ENCODE measurements around the gene STARD13. TPM values are rescaled to one million over a fixed set of nuclear protein-coding genes. Genes with fewer than 3 reads are reported as not detected.

STARD13 gene
- total and polyA plus RNA-seq, 2 donors: 1.7 to 2.0 TPM

DNA sequence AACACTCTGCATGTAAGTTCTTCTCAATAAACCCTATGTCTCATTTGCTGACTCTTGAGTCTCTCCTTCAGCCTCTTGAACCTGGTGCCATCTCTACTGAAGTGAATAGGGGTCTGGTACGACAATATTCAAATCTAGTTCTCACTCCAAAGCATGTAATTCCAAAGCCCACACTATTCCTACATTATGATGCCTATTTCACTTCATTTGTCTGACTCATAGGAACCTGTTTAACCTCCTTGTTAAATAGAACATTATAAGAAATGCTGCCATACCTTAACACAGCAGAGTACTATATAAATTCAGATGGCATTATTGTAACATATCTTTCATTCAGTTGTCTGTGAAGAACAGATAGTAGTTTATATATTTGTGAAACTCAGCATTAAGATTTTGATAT is 67.1 kb downstream of the STARD13 start:
- DNase-seq (ENCODE audit: low read depth in 6 of 9, low spot score in 9 of 9): no peak
- no peaks in the 10 kb centered on the region for H3K9me3 ChIP-seq (ENCODE audit: control insufficient read depth in 2 of 2, insufficient read depth in 1 of 2, low read length in 1 of 2)
- H3K4me1 ChIP-seq (ENCODE audit: control insufficient read depth in 2 of 2, insufficient read depth in 2 of 2, low read length in 2 of 2): no peaks in the 10 kb centered on the region
- no peak overlapping the region for H3K27ac ChIP-seq (ENCODE audit: low read depth in 1 of 2, low read length in 1 of 2)
- no peaks in the 10 kb centered on the region for H3K27me3 ChIP-seq (ENCODE audit: control insufficient read depth in 2 of 2, insufficient read depth in 1 of 2, low read length in 1 of 2)
- H3K36me3 ChIP-seq (ENCODE audit: control insufficient read depth in 2 of 2, insufficient read depth in 2 of 2, low read length in 1 of 2): no peaks in the 10 kb centered on the region
- no peak overlapping the region for H3K4me3 ChIP-seq (ENCODE audit: low read length in 2 of 2)
- WGBS: 86% methylated on average over 1 of the region's 1 CpG

DNA sequence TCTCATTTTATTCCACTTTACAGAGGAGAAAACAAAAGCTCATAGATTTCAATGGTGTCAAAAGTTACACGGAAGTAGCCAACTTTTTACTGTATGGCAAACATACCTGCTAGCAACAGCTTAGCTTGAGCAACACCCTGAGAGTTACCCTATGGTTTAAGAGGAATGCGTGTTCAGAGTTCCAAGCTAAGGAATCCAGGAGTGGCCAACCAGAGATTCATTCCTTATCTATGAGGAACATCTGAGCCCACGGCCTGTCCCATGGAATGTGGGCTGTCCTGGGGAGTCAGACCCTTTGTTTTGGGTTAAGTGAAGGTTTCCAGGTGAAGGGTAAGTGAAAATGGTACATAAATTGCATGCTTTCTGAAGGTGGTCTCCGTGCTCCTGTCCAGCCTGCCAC is 67.5 kb downstream of the STARD13 start:
- no peaks in the 10 kb centered on the region for H3K36me3 ChIP-seq (ENCODE audit: control insufficient read depth in 2 of 2, insufficient read depth in 2 of 2, low read length in 1 of 2)
- H3K9me3 ChIP-seq (ENCODE audit: control insufficient read depth in 2 of 2, insufficient read depth in 1 of 2, low read length in 1 of 2): no peaks in the 10 kb centered on the region
- no peak for DNase-seq (ENCODE audit: low read depth in 6 of 9, low spot score in 9 of 9)
- no peak overlapping the region for H3K4me3 ChIP-seq (ENCODE audit: low read length in 2 of 2)
- H3K27ac ChIP-seq (ENCODE audit: low read depth in 1 of 2, low read length in 1 of 2): no peak overlapping the region
- 93% methylated on average over 4 of the region's 4 CpGs for WGBS
- H3K27me3 ChIP-seq (ENCODE audit: control insufficient read depth in 2 of 2, insufficient read depth in 1 of 2, low read length in 1 of 2): no peaks in the 10 kb centered on the region
- H3K4me1 ChIP-seq (ENCODE audit: control insufficient read depth in 2 of 2, insufficient read depth in 2 of 2, low read length in 2 of 2): no peaks in the 10 kb centered on the region

DNA sequence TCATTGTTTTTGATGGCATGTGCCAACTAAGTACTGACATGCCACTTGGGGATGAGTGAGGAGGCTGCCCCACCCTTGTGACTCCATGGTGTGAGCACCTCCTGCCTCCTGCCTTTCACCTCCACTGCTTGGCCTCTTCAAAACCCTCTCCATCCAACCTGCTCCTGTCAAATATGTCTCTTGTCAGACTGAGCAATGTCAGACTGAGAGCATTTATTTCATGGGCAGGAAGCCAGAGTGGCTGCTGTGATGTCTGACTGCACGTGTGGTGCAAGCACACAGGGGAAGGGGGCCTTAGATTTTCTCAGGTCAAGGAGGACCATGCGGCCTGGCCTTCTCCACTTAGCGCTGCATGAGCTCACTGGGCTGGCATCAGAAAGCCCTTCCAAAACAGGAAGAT is 68.3 kb downstream of the STARD13 start:
- H3K4me3 ChIP-seq (ENCODE audit: low read length in 2 of 2): no peak overlapping the region
- WGBS: 90% methylated on average over 3 of the region's 3 CpGs
- H3K4me1 ChIP-seq (ENCODE audit: control insufficient read depth in 2 of 2, insufficient read depth in 2 of 2, low read length in 2 of 2): no peaks in the 10 kb centered on the region
- no peaks in the 10 kb centered on the region for H3K9me3 ChIP-seq (ENCODE audit: control insufficient read depth in 2 of 2, insufficient read depth in 1 of 2, low read length in 1 of 2)
- no peak for DNase-seq (ENCODE audit: low read depth in 6 of 9, low spot score in 9 of 9)
- no peaks in the 10 kb centered on the region for H3K27me3 ChIP-seq (ENCODE audit: control insufficient read depth in 2 of 2, insufficient read depth in 1 of 2, low read length in 1 of 2)
- H3K27ac ChIP-seq (ENCODE audit: low read depth in 1 of 2, low read length in 1 of 2): no peak overlapping the region
- H3K36me3 ChIP-seq (ENCODE audit: control insufficient read depth in 2 of 2, insufficient read depth in 2 of 2, low read length in 1 of 2): no peaks in the 10 kb centered on the region

DNA sequence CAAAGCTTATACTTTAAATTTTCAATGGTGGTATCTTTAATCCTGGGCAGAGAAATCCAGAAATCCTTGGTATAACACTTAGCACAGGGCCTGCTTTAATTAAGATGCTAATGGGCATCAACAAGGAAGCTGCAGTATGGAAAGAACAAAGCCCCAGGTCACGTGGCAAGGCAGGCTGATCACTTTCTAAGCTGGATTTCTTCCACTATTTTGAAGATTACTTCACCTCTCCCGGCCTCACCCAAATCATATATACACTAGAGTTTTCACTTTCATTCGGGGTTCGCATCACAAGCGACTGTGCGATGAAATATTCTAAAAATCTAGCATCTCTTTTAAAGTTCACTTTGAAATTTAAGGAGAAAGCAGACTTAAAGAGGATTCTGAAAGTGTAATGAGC is 71.8 kb downstream of the STARD13 start:
- no peaks in the 10 kb centered on the region for H3K4me1 ChIP-seq (ENCODE audit: control insufficient read depth in 2 of 2, insufficient read depth in 2 of 2, low read length in 2 of 2)
- no peak for DNase-seq (ENCODE audit: low read depth in 6 of 9, low spot score in 9 of 9)
- H3K27ac ChIP-seq (ENCODE audit: low read depth in 1 of 2, low read length in 1 of 2): no peak overlapping the region

DNA sequence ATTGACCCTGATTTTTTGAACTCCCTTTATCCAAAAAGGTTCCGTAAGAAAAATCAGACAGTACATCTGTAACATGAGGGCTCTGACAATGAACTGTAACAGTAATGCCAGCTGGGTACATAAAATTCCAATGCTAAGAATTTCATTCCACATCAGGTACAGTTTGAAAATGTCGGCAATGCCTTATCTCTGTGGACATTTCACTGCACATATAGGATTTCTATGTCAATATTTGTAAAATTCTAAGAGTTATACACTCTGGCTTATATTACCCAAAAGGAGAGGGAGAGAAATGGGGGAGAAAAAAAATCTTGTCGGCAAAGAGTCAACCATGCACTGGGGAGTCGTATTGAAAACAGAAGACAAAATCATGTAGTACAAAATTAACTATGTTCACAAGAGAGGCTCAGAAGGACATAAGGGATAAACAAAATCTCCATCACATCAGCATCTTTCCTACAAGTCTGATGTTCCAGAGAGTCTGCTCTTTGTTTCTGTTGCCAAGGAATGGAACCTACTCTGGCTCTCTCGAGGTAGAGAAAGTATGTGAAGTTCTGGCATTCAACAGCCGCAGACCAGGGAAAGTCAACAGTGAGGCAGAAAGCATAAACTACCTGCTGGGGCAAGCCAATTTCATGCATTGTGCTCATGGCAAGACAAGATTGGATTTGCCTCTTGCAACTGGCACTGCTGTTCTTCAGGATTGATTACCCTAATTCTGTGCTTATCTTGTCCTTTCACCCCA is 72.4 kb downstream of the STARD13 start:
- 91% methylated on average over 6 of the region's 6 CpGs for WGBS
- Histone ChIP-seq H3K27me3 (ENCODE audit: control insufficient read depth in 2 of 2, insufficient read depth in 1 of 2, low read length in 1 of 2) (no peaks in the 10 kb centered on the region), H3K4me1 (ENCODE audit: control insufficient read depth in 2 of 2, insufficient read depth in 2 of 2, low read length in 2 of 2) (no peaks in the 10 kb centered on the region), H3K36me3 (ENCODE audit: control insufficient read depth in 2 of 2, insufficient read depth in 2 of 2, low read length in 1 of 2) (no peaks in the 10 kb centered on the region), H3K27ac (ENCODE audit: low read depth in 1 of 2, low read length in 1 of 2) (peak overlapping the region in 1 of 2 donors; percentile 1), H3K9me3 (ENCODE audit: control insufficient read depth in 2 of 2, insufficient read depth in 1 of 2, low read length in 1 of 2) (no peaks in the 10 kb centered on the region), H3K4me3 (ENCODE audit: low read length in 2 of 2) (no peak overlapping the region)
- DNase-seq (ENCODE audit: low read depth in 6 of 9, low spot score in 9 of 9): no peak

More for the DNA sequence above, 71.8 kb downstream of the STARD13 start:
- Histone ChIP-seq H3K27me3 (ENCODE audit: control insufficient read depth in 2 of 2, insufficient read depth in 1 of 2, low read length in 1 of 2) (no peaks in the 10 kb centered on the region), H3K4me3 (ENCODE audit: low read length in 2 of 2) (no peak overlapping the region), H3K36me3 (ENCODE audit: control insufficient read depth in 2 of 2, insufficient read depth in 2 of 2, low read length in 1 of 2) (no peaks in the 10 kb centered on the region), H3K9me3 (ENCODE audit: control insufficient read depth in 2 of 2, insufficient read depth in 1 of 2, low read length in 1 of 2) (no peaks in the 10 kb centered on the region)
- 94% methylated on average over 6 of the region's 6 CpGs for WGBS

DNA sequence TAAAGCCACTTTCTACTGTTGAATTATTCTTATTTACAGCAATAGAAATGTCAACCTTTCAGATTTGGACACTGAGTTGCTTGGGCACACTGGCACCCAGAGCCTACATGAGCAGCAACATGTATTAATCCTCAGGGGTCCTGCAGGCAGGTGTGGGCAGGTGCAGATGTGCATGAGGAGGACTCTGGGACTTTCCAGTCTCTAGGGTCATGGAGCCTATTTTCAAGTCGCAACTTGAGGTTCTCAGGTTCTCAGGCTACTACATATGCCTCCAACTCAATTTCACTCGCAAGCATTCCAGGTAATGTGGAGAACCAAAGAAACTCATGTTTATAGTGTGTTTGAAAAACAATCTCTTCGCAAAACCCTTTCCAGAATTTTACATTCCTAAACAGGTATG is 73.2 kb downstream of the STARD13 start:
- no peaks in the 10 kb centered on the region for H3K36me3 ChIP-seq (ENCODE audit: control insufficient read depth in 2 of 2, insufficient read depth in 2 of 2, low read length in 1 of 2)
- DNase-seq (ENCODE audit: low read depth in 6 of 9, low spot score in 9 of 9): peak in 1 of 9 donors; percentile 16
- WGBS: 96% methylated on average over 3 of the region's 3 CpGs

DNA sequence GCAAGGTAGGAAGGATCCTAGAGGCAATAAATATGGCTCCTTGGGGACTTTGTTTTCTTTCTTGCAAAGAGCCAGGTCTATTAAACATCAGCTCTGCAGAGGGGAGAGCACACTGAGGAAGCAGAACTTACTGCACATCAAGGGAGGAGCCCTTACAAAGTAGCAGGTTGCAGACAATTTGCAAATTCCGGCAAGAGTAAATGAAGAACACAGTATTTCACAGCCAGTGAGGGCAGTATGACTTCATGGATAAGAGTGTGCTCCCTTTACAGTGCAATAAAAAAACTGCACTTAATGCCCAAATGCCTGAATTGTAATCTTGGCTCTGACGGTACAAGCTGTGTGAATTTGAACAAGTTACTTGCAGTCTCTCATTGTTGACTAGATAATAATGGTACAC is 75.5 kb downstream of the STARD13 start:
- DNase-seq (ENCODE audit: low read depth in 6 of 9, low spot score in 9 of 9): no peak
- Histone ChIP-seq H3K4me3 (ENCODE audit: low read length in 2 of 2) (no peak overlapping the region), H3K4me1 (ENCODE audit: control insufficient read depth in 2 of 2, insufficient read depth in 2 of 2, low read length in 2 of 2) (peaks cover 0 to 7% of the 10 kb centered on the region in 2 donors), H3K27ac (ENCODE audit: low read depth in 1 of 2, low read length in 1 of 2) (no peak overlapping the region), H3K36me3 (ENCODE audit: control insufficient read depth in 2 of 2, insufficient read depth in 2 of 2, low read length in 1 of 2) (no peaks in the 10 kb centered on the region), H3K9me3 (ENCODE audit: control insufficient read depth in 2 of 2, insufficient read depth in 1 of 2, low read length in 1 of 2) (no peaks in the 10 kb centered on the region), H3K27me3 (ENCODE audit: control insufficient read depth in 2 of 2, insufficient read depth in 1 of 2, low read length in 1 of 2) (no peaks in the 10 kb centered on the region)
- WGBS: 98% methylated on average over 2 of the region's 2 CpGs

More for the DNA sequence above, 73.2 kb downstream of the STARD13 start:
- Histone ChIP-seq H3K9me3 (ENCODE audit: control insufficient read depth in 2 of 2, insufficient read depth in 1 of 2, low read length in 1 of 2) (no peaks in the 10 kb centered on the region), H3K27me3 (ENCODE audit: control insufficient read depth in 2 of 2, insufficient read depth in 1 of 2, low read length in 1 of 2) (no peaks in the 10 kb centered on the region), H3K4me1 (ENCODE audit: control insufficient read depth in 2 of 2, insufficient read depth in 2 of 2, low read length in 2 of 2) (peaks cover 0 to 3% of the 10 kb centered on the region in 2 donors), H3K27ac (ENCODE audit: low read depth in 1 of 2, low read length in 1 of 2) (no peak overlapping the region), H3K4me3 (ENCODE audit: low read length in 2 of 2) (no peak overlapping the region)

DNA sequence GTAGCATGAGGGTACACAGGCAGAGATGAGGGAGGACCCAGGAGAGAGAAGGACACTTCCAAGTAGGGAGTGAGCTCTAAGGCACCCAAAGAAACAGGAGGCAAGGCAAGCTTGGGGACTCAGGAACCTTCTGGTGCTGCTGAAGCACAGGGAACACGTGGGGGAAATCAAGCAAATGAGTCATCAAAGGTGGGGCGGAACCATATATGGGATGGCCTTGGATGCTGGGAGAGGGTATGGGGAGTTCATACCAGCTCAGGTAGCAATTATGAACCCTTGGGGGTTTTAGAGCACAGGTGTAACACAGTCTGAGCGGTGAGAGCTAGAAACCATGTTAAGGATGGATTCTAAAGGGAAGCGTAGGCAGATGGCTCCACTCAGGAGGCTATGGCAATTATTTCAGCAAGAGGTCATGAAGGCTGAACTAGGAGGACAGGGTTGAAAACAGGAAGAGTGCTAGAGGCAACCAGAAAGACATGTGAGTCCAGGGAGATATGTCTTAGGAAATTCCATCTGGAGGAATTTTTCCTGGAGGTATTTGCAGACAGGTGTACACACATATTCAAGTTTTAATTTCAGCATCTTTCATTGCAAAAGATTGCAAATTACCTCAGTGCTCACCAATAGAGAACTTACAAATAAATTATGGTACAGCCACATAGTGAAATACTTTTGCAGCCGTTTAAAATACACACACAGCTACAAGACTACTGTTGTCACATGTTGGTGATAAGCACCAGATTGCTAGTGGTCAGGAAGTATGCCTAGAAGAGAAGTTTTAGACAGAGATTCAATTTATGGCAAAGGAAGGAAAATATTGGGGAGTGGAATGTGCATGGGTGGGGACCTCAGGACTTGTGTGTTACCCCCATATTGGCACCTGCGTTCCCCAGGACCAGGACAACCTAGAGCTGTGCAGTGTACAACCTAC is 77.0 kb downstream of the STARD13 start:
- Histone ChIP-seq H3K4me1 (ENCODE audit: control insufficient read depth in 2 of 2, insufficient read depth in 2 of 2, low read length in 2 of 2) (peaks cover 0 to 9% of the 10 kb centered on the region in 2 donors), H3K36me3 (ENCODE audit: control insufficient read depth in 2 of 2, insufficient read depth in 2 of 2, low read length in 1 of 2) (no peaks in the 10 kb centered on the region), H3K27me3 (ENCODE audit: control insufficient read depth in 2 of 2, insufficient read depth in 1 of 2, low read length in 1 of 2) (no peaks in the 10 kb centered on the region), H3K9me3 (ENCODE audit: control insufficient read depth in 2 of 2, insufficient read depth in 1 of 2, low read length in 1 of 2) (no peaks in the 10 kb centered on the region), H3K4me3 (ENCODE audit: low read length in 2 of 2) (no peak overlapping the region), H3K27ac (ENCODE audit: low read depth in 1 of 2, low read length in 1 of 2) (no peak overlapping the region)
- DNase-seq (ENCODE audit: low read depth in 6 of 9, low spot score in 9 of 9): no peak
- 86% methylated on average over 6 of the region's 6 CpGs for WGBS

DNA sequence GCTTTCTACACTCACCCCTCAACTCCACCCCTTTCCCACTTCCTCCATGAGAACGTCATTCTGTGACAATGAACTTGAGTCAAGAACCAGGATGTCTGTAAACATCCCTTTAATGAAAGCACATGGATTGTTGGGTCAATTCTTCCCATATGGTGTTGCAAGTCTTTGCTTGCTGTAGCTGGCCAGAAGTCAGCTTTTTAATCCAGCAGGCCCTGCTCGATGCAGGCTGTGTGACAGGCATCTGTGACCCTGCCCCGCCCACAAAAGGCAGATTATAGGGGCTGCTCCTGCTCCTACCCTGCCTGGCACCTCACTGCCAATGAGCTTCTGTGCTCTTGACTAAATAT is 78.0 kb downstream of the STARD13 start:
- Histone ChIP-seq H3K4me1 (ENCODE audit: control insufficient read depth in 2 of 2, insufficient read depth in 2 of 2, low read length in 2 of 2) (peaks cover 0 to 9% of the 10 kb centered on the region in 2 donors), H3K27ac (ENCODE audit: low read depth in 1 of 2, low read length in 1 of 2) (no peak overlapping the region)
- WGBS: 61% methylated on average over 3 of the region's 3 CpGs

More for the DNA sequence above, 78.0 kb downstream of the STARD13 start:
- peak in 1 of 9 donors; percentile 24 for DNase-seq (ENCODE audit: low read depth in 6 of 9, low spot score in 9 of 9)
- H3K36me3 ChIP-seq (ENCODE audit: control insufficient read depth in 2 of 2, insufficient read depth in 2 of 2, low read length in 1 of 2): no peaks in the 10 kb centered on the region
- H3K9me3 ChIP-seq (ENCODE audit: control insufficient read depth in 2 of 2, insufficient read depth in 1 of 2, low read length in 1 of 2): no peaks in the 10 kb centered on the region
- no peak overlapping the region for H3K4me3 ChIP-seq (ENCODE audit: low read length in 2 of 2)
- no peaks in the 10 kb centered on the region for H3K27me3 ChIP-seq (ENCODE audit: control insufficient read depth in 2 of 2, insufficient read depth in 1 of 2, low read length in 1 of 2)

Data from thymus (tissue), 11 donors.